NCI-H446 treated with DMSO at 0.1 percent for 48 hours (cell line): ENCODE results near the gene PSMB3.

Experiments
- DNase-seq: peaks from one replicate; lab custom pipeline; 2025; lab: John Stamatoyannopoulos, UW

The PSMB3 gene

DNA sequence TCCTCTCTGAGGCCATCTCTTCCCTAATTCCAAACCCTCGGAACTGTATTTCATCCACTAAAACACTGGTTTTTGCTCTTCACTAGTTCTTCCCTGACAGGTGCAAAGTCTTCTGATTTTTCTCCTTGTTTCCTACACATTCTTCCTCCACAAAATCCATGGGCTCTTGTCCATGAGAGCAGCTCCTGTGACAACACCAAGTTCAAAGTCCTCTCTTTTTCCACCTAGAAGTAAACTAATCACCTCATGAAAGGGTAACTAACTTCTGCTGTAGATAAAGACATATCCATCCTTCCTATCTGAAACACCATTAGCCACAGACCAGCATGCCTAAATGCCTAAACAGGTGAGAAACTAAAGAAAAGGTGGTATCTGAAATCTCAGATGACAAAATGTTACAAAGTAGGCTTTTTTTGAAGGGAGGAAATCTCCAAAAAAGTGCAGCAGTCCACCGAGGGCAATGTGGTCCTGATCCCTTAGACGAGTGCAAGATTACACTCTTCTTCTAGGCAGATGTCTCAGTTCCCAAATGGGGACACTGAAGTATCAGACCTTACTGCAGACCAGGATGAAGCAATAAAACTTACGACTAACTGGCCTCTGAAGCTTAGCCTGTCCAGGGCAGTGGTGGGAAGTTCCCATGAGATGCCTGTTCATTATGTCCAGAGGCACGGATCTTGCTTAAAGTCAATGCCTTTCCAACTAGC, 44.1 kb downstream of the PSMB3 start:
- no peak for DNase-seq

DNA sequence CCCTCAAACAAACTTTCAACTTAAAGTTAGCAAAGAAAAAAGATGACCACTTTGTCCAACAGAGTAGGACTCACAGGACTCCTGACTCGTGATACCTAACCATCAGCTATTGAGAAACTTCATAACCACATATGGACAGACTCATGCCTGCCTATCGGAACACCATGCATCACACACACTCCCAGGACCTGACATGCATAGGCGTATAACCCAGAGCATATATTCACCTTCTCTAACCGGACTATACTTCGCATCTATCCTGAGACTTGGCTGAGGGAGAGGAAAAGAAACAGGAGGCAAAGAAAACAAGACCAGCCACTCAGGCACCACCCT, 44.6 kb downstream of the PSMB3 start:
- DNase-seq, result no peak

DNA sequence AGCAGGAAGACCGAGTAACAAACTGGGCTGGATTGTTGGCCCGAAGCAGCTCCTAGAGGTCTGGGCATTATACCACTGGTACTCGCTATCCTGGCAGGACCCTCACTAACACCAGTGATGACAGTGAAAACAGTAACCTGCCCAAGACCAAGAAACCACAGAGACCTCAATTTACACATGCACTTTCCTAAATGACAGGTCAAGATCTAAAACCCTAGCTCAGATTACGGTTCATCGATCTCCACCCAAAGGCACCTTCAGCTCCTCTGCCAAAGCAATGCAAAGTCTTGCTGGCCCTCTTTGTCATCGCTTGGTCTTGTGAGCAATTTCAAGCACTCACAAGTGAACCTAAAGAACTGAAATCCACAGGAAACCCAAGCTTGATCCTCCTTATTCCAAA, 45.3 kb downstream of the PSMB3 start:
- no peak for DNase-seq

DNA sequence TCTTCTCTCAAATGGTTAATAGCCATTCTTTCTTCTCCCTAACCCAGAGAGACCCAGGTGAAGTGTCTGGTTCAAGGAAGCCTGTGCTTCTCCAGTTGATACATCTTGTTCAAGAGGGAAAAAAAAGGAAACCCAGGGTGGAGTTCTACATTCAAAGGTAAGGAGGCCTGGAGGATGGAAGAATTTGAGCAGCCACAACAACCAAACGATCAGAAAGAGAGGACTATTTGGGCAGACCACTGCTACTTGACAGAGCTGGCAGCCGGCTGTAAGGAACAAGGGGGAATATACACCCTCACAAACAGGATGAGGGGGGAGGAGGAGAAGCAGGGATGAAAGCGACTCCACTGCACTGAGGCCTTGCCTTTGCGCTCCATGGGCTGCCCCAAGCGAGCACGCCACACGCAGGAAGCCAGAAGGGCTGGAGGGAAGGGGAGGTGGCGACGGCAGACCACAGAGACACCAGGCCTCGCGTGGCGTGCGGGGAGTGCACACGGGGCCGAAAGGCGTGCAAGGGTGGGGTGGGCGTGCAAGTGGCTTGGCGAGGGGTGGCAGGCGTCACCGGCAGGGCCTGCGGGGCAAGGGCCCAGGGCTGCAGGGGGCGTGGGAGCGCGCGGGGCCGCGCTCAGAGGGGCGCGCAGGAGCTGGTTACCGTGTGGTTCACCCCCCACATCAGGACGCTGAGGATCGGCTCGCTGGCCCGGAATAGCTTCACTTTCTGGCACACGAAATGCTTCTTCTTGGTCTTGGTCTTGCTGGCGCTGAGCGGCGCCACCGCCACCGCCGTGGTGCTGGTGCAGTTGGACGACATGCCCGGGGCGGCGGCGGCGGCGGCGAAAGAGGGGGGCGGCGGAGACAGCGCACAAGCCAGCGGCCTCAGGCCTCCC, 46.3 kb downstream of the PSMB3 start:
- no peak for DNase-seq

DNA sequence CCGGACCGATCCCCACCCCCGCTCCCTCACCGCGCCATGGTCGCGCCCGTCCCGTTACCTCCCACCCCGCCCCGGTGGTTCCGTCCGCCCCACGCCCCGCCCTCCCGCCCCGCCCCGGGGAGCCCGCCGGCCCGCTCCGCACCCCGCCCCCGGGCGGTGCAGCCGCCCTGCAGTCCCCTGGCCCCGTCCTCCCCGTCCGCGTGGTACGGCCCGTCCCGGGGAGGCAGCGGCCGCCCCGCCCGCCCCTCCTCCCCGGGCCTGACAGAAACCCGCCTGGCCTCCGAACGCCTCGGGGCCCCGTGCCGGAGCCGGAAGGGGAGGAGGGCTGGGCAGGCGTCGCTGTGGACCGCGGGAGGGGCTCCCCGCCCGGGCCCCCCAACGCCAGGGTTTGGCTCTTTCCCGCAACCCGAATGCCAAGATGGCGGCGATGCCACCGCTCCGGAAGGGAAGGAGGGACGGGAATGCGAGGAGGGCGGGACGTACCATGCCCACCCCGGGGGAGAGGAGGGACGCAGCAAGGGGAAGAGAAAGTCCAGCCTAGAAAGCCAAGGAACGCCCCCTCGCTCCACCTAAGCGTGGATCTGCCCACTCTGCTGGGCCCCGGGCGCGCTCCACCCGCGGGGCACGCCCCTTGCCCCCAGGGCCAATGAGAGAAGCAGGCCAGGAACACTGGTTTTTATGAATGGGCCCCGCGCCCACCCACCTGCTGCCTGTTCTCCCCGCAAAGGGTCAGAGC, 47.1 kb downstream of the PSMB3 start, which contains the start of gene PIP4K2B:
PIP4K2B (minus strand) TSS at position 56 of the 736 bp plus-strand sequence. CDS start 132 bp downstream, outside the sequence.
- peak; percentile 92 for DNase-seq

DNA sequence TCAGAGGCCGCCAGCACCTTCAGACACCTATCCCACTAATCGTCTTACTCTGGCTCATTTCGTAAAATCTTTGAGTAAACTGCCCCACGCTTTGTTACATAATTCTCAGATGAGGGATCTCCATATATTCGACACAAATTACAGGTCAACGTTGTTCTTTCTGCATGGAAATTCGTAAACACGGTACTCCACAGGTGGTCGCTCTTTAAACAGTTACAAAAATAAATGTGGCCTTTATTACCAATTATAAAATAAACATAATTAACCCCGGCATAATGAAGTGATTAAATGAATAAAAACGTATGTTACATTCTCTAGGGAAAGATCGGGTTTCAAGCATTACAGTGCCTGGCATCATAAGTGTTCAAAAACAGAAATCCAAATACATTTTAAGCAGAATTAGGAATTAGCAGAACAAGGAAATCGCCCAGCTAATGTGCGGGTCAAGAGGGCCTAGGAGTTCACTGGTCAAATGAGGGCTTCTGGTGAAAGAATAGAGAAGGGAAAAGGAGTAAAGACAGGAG, 47.8 kb downstream of the PSMB3 start:
- no peak for DNase-seq

DNA sequence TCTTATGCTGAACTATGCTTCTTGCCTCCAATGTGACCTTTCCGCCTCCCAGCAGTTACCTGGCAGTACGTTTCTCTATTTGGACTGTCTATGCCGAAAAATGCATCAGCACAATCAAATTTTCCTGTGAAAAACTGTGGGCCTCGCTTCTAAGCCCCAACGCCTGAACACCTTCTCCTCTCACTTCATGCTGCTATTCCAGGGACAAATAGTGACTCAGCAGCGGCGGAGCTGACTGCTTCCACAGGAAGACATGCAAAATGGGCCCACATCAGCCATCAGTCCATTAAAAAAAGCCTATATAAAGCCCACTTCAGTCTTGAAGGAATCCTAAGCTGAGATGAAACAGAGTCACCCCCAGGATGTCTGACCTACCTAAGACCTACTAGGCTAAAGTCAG, 57.3 kb downstream of the PSMB3 start:
- no peak for DNase-seq
